AG08396 (cell line): Measurements from ENCODE around the gene CLCA1.

ENCODE experiments used
- DNase-seq: peaks from one replicate; pipeline ENCODE4 v3.0.0; 2012; ENCODE audit warnings: low spot score, mixed read lengths

CLCA1 gene

GRCh38 chr1:86468501-86468977, at the start of gene CLCA1:
Gene CLCA1, plus strand, starts transcription at chr1:86468927. Its CDS starts 45 bp downstream, at chr1:86468972.
- DNase-seq = no peak

- peak; percentile 9 for DNase-seq
Observed at GRCh38 chr1:86419277-86419903, 49.3 kb upstream of the CLCA1 start.

GRCh38 chr1:86421601-86422280, 47.0 kb upstream of the CLCA1 start:
- DNase-seq = no peak

- DNase-seq = no peak
Observed at GRCh38 chr1:86423473-86423872, 45.3 kb upstream of the CLCA1 start.

- no peak for DNase-seq
Observed at GRCh38 chr1:86423873-86424272, 44.9 kb upstream of the CLCA1 start, which contains the start of gene CLCA2. Gene CLCA2, plus strand, starts transcription at chr1:86424171. Its CDS starts 77 bp downstream, at chr1:86424248.

GRCh38 chr1:86429122-86429725, 39.5 kb upstream of the CLCA1 start:
- no peak for DNase-seq

GRCh38 chr1:86429835-86430234, 38.9 kb upstream of the CLCA1 start:
- DNase-seq = peak; percentile 77

GRCh38 chr1:86430376-86430775, 38.4 kb upstream of the CLCA1 start:
- no peak for DNase-seq

GRCh38 chr1:86434059-86434458, 34.7 kb upstream of the CLCA1 start:
- DNase-seq = no peak

- DNase-seq = no peak
Observed at GRCh38 chr1:86435327-86435726, 33.4 kb upstream of the CLCA1 start.

- no peak for DNase-seq
Observed at GRCh38 chr1:86436041-86436440, 32.7 kb upstream of the CLCA1 start.

GRCh38 chr1:86441581-86441980, 27.1 kb upstream of the CLCA1 start:
- no peak for DNase-seq

- DNase-seq = no peak
Observed at GRCh38 chr1:86441997-86442396, 26.7 kb upstream of the CLCA1 start.

- DNase-seq = no peak
Observed at GRCh38 chr1:86445919-86446318, 22.8 kb upstream of the CLCA1 start.

- DNase-seq = no peak
Observed at GRCh38 chr1:86447198-86447790, 21.4 kb upstream of the CLCA1 start.

- no peak for DNase-seq
Observed at GRCh38 chr1:86448670-86449069, 20.1 kb upstream of the CLCA1 start.

GRCh38 chr1:86449103-86449502, 19.6 kb upstream of the CLCA1 start:
- no peak for DNase-seq

- DNase-seq = no peak
Observed at GRCh38 chr1:86450847-86451246, 17.9 kb upstream of the CLCA1 start.

GRCh38 chr1:86453664-86454063, 15.1 kb upstream of the CLCA1 start:
- no peak for DNase-seq

- DNase-seq = no peak
Observed at GRCh38 chr1:86455073-86455472, 13.7 kb upstream of the CLCA1 start.

GRCh38 chr1:86460998-86461397, 7.7 kb upstream of the CLCA1 start:
- no peak for DNase-seq

GRCh38 chr1:86461482-86461881, 7.2 kb upstream of the CLCA1 start:
- no peak for DNase-seq

- DNase-seq = no peak
Observed at GRCh38 chr1:86464819-86465218, 3.9 kb upstream of the CLCA1 start.
